HuH-7.5 (cell line): ENCODE results near the gene TXNRD1.
"Not testable (repeated sequence)": the region's sequence is repeated elsewhere in the genome, so short reads cannot be mapped to it uniquely, and the experiment has no call there.

Experiments used
- DNase-seq: peaks from one replicate; pipeline ENCODE4 v3.0.0; 2011; ENCODE audit warnings: low spot score

TXNRD1 gene

GRCh38 chr12:104215638-104216297 lies at the start of gene TXNRD1:
Gene TXNRD1, plus strand, starts transcription at chr12:104215779. Its CDS starts 24 bp downstream, at chr12:104215803.
- DNase-seq = no peak

- no peak for DNase-seq
Observed at GRCh38 chr12:104165801-104166200, 49.8 kb upstream of the TXNRD1 start.

- no peak for DNase-seq
Observed at GRCh38 chr12:104166465-104166864, 49.1 kb upstream of the TXNRD1 start.

- DNase-seq = no peak
Observed at GRCh38 chr12:104167519-104168458, 47.8 kb upstream of the TXNRD1 start.

GRCh38 chr12:104168596-104168995 lies 47.0 kb upstream of the TXNRD1 start:
- DNase-seq = no peak

GRCh38 chr12:104171785-104172569 lies 43.6 kb upstream of the TXNRD1 start:
- DNase-seq = no peak

GRCh38 chr12:104172570-104172947 lies 43.0 kb upstream of the TXNRD1 start:
- DNase-seq = no peak

GRCh38 chr12:104173804-104174203 lies 41.8 kb upstream of the TXNRD1 start:
- not testable (repeated sequence) for DNase-seq

- DNase-seq = no peak
Observed at GRCh38 chr12:104175726-104176247, 39.8 kb upstream of the TXNRD1 start.

- no peak for DNase-seq
Observed at GRCh38 chr12:104177336-104177662, 38.3 kb upstream of the TXNRD1 start.

GRCh38 chr12:104177663-104178501 lies 37.7 kb upstream of the TXNRD1 start:
- DNase-seq = peak; percentile 30

GRCh38 chr12:104180374-104180773 lies 35.2 kb upstream of the TXNRD1 start:
- no peak for DNase-seq

- DNase-seq = no peak
Observed at GRCh38 chr12:104181313-104181712, 34.3 kb upstream of the TXNRD1 start.

- no peak for DNase-seq
Observed at GRCh38 chr12:104182144-104182543, 33.4 kb upstream of the TXNRD1 start.

GRCh38 chr12:104182621-104183378 lies 32.8 kb upstream of the TXNRD1 start:
- no peak for DNase-seq

GRCh38 chr12:104183443-104183842 lies 32.1 kb upstream of the TXNRD1 start:
- DNase-seq = no peak

- no peak for DNase-seq
Observed at GRCh38 chr12:104187446-104188155, 28.0 kb upstream of the TXNRD1 start.

- no peak for DNase-seq
Observed at GRCh38 chr12:104188534-104188933, 27.0 kb upstream of the TXNRD1 start.

GRCh38 chr12:104189915-104190555 lies 25.5 kb upstream of the TXNRD1 start:
- DNase-seq = no peak
